Measurements from ENCODE around the gene OR1D5.

- no peak for TF ChIP-seq POLR2A (IDR thresholded peaks at IDR 0.05)
- TF ChIP-seq, protein P1, sequence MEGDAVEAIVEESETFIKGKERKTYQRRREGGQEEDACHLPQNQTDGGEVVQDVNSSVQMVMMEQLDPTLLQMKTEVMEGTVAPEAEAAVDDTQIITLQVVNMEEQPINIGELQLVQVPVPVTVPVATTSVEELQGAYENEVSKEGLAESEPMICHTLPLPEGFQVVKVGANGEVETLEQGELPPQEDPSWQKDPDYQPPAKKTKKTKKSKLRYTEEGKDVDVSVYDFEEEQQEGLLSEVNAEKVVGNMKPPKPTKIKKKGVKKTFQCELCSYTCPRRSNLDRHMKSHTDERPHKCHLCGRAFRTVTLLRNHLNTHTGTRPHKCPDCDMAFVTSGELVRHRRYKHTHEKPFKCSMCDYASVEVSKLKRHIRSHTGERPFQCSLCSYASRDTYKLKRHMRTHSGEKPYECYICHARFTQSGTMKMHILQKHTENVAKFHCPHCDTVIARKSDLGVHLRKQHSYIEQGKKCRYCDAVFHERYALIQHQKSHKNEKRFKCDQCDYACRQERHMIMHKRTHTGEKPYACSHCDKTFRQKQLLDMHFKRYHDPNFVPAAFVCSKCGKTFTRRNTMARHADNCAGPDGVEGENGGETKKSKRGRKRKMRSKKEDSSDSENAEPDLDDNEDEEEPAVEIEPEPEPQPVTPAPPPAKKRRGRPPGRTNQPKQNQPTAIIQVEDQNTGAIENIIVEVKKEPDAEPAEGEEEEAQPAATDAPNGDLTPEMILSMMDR (IDR thresholded peaks at IDR 0.05): no peak
These were observed 13.6 kb downstream of the OR1D5 start for GRCh38 chr17:3049705-3050295.
